GM21619 (cell line): Measurements from ENCODE around the gene TMEM40.
"Not testable (repeated sequence)": the region's sequence is repeated elsewhere in the genome, so short reads cannot be mapped to it uniquely, and the experiment has no call there.

ENCODE experiments used
- ATAC-seq: cut with Tn5 transposase; IDR thresholded peaks from one replicate; pipeline ENCODE4 v1.9.1; 2021; ENCODE audit not compliant: unreplicated experiment

TMEM40 gene

GRCh38 chr3:12752809-12753208 is 6.2 kb downstream of the TMEM40 start:
- no peak for ATAC-seq

GRCh38 chr3:12752102-12752501 is 7.0 kb downstream of the TMEM40 start:
- no peak for ATAC-seq

- no peak for ATAC-seq
Observed at GRCh38 chr3:12751571-12751970, 7.5 kb downstream of the TMEM40 start.

DNA sequence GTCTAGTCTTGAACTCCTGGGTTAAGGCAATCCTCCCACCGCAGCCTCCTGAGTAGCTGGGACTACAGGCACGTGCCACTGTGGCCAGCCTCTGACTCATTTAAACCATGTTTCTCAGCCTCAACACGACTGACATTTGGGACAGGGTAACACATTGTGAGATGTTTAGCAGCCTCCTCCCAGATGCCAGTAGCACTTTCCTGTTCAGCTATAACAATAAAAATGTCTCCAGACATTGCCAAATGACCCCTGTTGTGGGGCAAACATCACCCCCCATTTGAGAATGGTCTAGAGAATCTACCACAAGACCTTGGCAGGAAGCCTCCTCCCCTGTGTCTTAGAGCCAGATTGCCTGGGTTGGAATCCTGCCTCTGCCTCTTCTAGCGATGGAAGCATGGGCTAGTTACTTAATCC is 8.4 kb downstream of the TMEM40 start:
- peak; percentile 56 for ATAC-seq

GRCh38 chr3:12750223-12750622 is 8.8 kb downstream of the TMEM40 start:
- peak; percentile 24 for ATAC-seq

- ATAC-seq: no peak
Observed at GRCh38 chr3:12748477-12748876, 10.6 kb downstream of the TMEM40 start.

DNA sequence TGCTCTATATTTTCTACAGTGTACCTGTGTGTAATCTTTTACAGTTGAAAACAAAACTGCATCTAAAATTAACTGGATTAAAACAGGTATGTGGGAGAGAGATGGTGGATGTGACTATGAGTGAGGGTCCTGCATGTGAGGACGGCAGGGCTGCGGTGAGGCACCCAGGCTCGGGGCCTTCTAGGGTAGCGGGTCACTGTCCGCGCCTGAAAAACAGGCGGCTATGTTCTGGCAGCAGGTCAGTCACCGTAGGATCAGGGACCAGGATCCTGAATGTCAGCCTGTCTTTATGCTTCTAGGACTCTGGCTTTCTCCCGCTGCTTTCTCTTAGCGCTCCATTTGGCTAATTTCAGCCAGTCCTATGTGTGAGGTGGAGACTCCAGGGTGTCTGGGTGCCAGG is 12.6 kb downstream of the TMEM40 start:
- no peak for ATAC-seq

DNA sequence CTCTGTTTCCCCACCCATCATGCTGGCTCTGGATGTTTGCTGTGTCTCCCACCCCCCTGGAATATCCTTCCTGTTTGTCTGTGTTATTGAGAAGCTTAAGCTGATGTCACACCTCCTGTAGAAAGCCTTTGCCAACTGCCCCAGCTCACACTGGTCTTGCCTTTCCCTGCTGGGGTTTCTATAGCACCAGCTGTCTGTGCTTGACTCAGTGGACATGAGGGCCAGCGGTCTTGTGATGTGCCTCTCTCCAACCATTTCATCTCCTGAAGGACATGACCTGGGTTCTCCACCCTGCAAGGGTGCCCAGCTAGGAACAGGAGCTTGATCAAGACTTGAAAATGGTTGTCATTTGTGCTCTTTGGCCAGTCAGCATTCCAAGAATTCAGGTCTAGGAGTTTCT is 14.7 kb downstream of the TMEM40 start:
- ATAC-seq: no peak

GRCh38 chr3:12743583-12743982 is 15.5 kb downstream of the TMEM40 start:
- ATAC-seq: no peak

DNA sequence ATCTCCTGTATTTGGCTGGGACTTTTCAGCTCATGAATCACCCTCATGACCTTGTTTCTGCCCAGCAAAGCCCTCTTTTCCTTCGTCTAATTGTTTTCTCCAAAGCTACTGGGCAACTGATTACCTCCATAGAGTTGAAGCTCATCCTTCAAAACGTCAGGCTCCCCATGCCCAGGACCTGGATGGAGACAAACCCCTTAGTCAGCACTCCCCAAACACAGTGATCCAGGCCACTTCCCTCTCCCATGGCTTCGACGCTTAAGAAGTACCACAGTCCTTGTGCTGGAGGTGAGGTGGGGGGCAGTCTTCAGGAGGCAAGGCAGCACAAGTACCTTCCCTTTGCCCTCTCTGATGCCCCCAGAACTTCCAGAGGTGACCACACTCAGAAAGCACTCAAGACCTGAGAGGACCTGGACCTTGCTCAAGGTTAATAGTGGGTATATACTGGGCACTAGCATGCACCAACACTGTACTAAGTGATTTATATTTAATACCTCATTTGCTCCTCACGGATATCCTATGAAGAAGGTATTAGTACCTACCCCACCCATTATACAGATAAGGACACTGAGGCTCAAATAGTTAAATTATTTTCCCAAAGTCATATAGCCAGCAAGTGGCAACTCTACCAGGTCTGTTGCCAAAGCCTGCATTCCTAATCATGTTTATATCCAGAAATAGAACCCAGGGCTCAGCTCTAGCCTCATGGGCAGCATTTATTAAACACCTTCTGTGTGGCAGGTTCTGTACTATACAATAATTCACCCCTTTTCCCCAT is 16.5 kb downstream of the TMEM40 start:
- no peak for ATAC-seq

DNA sequence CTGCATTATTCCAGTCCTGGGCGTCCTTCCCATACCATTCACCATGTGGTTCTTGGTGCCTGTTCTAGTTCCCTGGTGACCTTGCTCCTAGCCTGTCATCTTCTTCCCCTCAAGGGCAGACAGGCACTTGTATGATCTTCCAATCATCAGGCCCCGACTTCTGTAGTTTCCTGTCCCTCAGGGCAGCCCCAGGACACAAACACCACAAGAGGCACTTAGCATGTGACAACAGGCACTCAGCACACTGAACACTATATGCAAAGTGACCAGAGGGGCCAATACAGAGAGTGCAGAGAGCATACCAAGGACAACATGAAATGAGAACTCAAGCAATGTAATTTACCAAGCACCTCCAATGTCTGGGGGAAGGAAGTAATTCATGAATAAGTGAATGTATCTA is 17.9 kb downstream of the TMEM40 start:
- peak; percentile 58 for ATAC-seq

DNA sequence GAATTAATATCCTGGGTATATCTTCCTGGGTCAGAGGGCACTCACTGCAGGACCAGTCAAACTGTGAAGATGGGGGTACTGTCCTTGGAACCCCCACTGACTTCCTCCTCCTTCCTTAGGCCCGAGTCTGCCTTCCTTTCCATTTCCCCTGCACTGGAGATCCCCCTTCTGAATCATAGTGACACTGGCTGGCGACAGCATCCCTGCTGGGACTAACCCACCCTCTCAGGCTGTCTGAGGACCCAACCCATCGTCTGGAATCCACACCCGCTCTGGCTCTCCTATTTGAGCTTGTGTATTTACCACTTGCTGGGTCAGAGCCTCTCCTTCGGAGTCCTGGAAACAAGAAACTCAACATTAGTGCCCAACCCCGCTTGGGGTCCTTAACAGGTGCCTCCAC is 21.2 kb downstream of the TMEM40 start:
- ATAC-seq: no peak

- no peak for ATAC-seq
Observed at GRCh38 chr3:12737319-12737718, 21.7 kb downstream of the TMEM40 start.

GRCh38 chr3:12734960-12735359 is 24.1 kb downstream of the TMEM40 start:
- ATAC-seq: no peak

- no peak for ATAC-seq
Observed at GRCh38 chr3:12733566-12733965, 25.5 kb downstream of the TMEM40 start.

GRCh38 chr3:12730506-12731242 is 28.4 kb downstream of the TMEM40 start:
- ATAC-seq: no peak

- ATAC-seq: no peak
Observed at GRCh38 chr3:12729051-12729651, 29.9 kb downstream of the TMEM40 start.

DNA sequence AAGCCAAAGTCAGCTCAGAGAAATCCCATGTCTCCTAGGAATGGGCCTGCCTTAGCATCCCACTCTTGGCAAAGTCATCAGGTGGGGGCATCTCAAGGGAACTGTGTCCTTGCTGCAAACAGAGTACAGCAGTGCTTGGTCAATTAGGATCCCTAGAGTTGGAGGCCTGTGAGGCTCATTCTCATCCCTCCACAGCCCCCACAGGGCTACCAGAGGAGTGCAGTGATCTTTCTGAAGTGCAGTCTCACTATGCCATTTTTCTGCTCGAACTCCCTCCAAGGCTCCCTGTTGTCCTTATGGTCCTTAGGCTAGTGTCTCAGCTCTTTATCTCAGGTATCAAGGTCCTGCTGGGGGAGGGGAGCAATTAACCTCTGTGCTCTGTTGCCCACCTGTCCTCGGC is 31.1 kb downstream of the TMEM40 start:
- no peak for ATAC-seq

GRCh38 chr3:12727481-12727880 is 31.6 kb downstream of the TMEM40 start:
- ATAC-seq: no peak

GRCh38 chr3:12725436-12725835 is 33.6 kb downstream of the TMEM40 start:
- no peak for ATAC-seq

- ATAC-seq: no peak
Observed at GRCh38 chr3:12724794-12725193, 34.3 kb downstream of the TMEM40 start.

DNA sequence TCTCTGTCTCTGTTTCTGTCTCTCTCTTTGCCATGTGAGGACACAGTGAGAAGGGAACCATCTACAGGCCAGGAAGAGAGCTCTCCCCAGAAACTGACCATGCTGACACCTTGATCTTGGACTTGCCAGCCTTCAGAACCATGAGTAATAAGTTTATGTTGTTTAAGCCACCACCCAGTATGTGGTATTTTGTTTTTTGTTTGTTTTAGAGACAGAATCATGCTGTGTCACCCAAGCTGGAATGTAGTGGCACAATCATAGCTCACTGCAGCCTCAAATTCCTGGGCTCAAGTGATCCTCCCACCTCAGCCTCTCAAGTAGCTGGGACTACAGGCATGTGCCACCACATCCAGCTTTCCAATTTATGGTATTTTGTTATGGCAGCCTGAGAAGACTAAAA is 35.7 kb downstream of the TMEM40 start:
- not testable (repeated sequence) for ATAC-seq
